Activated CD4-positive, alpha-beta T cell treated with anti-CD3 and anti-CD28 coated beads, Interleukin-2, amount 50 U/mL, for 1 hour (primary cell): Measurements from ENCODE around the gene IGSF5.

Source experiments
- DNase-seq: peaks from one replicate; pipeline ENCODE4 v3.0.0-alpha.2; 2020

Gene IGSF5

GRCh38 chr21:39834543-39834942 lies 89.6 kb downstream of the IGSF5 start:
- no peak for DNase-seq

- no peak for DNase-seq
These were observed 92.9 kb downstream of the IGSF5 start for GRCh38 chr21:39837861-39838359.

- DNase-seq, result no peak
These were observed 95.6 kb downstream of the IGSF5 start for GRCh38 chr21:39840373-39841097.

- DNase-seq, result no peak
These were observed 97.9 kb downstream of the IGSF5 start for GRCh38 chr21:39842741-39843459.

GRCh38 chr21:39843483-39843882 lies 98.5 kb downstream of the IGSF5 start:
- no peak for DNase-seq

- DNase-seq, result no peak
These were observed 98.9 kb downstream of the IGSF5 start for GRCh38 chr21:39843916-39844315.

- no peak for DNase-seq
These were observed 100.7 kb downstream of the IGSF5 start for GRCh38 chr21:39845571-39846130.

GRCh38 chr21:39847877-39848276 lies 102.9 kb downstream of the IGSF5 start:
- DNase-seq, result no peak

- no peak for DNase-seq
These were observed 104.2 kb downstream of the IGSF5 start for GRCh38 chr21:39849014-39849655.

- DNase-seq, result no peak
These were observed 105.3 kb downstream of the IGSF5 start for GRCh38 chr21:39850333-39850732.

GRCh38 chr21:39851002-39851618 lies 106.1 kb downstream of the IGSF5 start:
- no peak for DNase-seq
